ENCODE results near the gene DSCAM.

DNA sequence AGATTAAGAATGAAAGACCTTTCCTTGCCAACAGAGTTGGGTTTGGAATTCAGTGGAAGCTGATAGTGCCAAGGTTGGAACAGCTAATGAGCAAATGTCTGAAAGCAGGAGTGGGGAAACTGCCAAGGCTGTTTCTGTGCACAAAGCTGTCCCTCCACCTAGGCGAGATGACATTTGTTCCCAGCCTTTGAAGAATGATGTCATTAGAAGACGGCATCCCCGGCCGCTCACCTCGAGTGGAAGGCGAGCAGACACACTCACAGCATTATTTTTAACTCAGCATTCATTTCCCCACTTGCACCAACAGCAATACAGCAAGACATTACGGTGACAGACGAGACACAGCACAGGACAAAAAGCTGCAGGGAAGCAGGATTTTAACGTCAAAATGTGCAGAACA, 515.8 kb downstream of the DSCAM start:
- no peak for TF ChIP-seq CTCF (conservative IDR thresholded peaks at IDR 0.05 in 1 of 2, IDR thresholded peaks at IDR 0.05 in 1 of 2; ENCODE audit: low read depth in 1 of 2, low read length in 2 of 2)
- TF ChIP-seq EZH2 (IDR thresholded peaks at IDR 0.05; ENCODE audit: low read length, missing control alignments) = no peak
